CD1c-positive myeloid dendritic cell (primary cell): Measurements from ENCODE around the gene DNAH17.
A peak's percentile ranks its signal among the peaks of the same experiment; 100 is the strongest.

Experiments
- DNase-seq: peaks from one replicate; pipeline ENCODE4 v3.0.0-alpha.2; 2016; ENCODE audit errors: extremely low spot score

DNAH17 gene

GRCh38 chr17:78577296-78577695 is at the start of gene DNAH17:
DNAH17 (minus strand) TSS chr17:78577396; CDS start chr17:78575057, 2,339 bp downstream.
- no peak for DNase-seq

GRCh38 chr17:78624324-78625151 is 47.3 kb upstream of the DNAH17 start:
- DNase-seq, result no peak

- no peak for DNase-seq
Observed at GRCh38 chr17:78623541-78623940, 46.3 kb upstream of the DNAH17 start.

GRCh38 chr17:78622491-78623265 is 45.5 kb upstream of the DNAH17 start:
- no peak for DNase-seq

- DNase-seq, result no peak
Observed at GRCh38 chr17:78621720-78622490, 44.7 kb upstream of the DNAH17 start.

GRCh38 chr17:78620099-78620498 is 42.9 kb upstream of the DNAH17 start:
- no peak for DNase-seq

GRCh38 chr17:78619334-78619733 is 42.1 kb upstream of the DNAH17 start:
- DNase-seq, result no peak

GRCh38 chr17:78618264-78619066 is 41.3 kb upstream of the DNAH17 start:
- DNase-seq, result no peak

GRCh38 chr17:78617511-78618061 is 40.4 kb upstream of the DNAH17 start:
- DNase-seq, result no peak

- no peak for DNase-seq
Observed at GRCh38 chr17:78616946-78617345, 39.8 kb upstream of the DNAH17 start.

GRCh38 chr17:78615631-78616030 is 38.4 kb upstream of the DNAH17 start:
- no peak for DNase-seq

GRCh38 chr17:78613416-78613815 is 36.2 kb upstream of the DNAH17 start:
- DNase-seq, result peak; percentile 59

GRCh38 chr17:78611607-78612006 is 34.4 kb upstream of the DNAH17 start:
- no peak for DNase-seq

- no peak for DNase-seq
Observed at GRCh38 chr17:78610951-78611511, 33.8 kb upstream of the DNAH17 start.

GRCh38 chr17:78609191-78609641 is 32.0 kb upstream of the DNAH17 start:
- no peak for DNase-seq

GRCh38 chr17:78608804-78609186 is 31.6 kb upstream of the DNAH17 start:
- no peak for DNase-seq

- DNase-seq, result no peak
Observed at GRCh38 chr17:78608122-78608803, 31.1 kb upstream of the DNAH17 start.

GRCh38 chr17:78607038-78607437 is 29.8 kb upstream of the DNAH17 start:
- DNase-seq, result no peak

- DNase-seq, result no peak
Observed at GRCh38 chr17:78605886-78606285, 28.7 kb upstream of the DNAH17 start.

- no peak for DNase-seq
Observed at GRCh38 chr17:78605429-78605828, 28.2 kb upstream of the DNAH17 start.
